ENCODE data around the gene ANGPTL2. TPM values are rescaled to one million over a fixed set of nuclear protein-coding genes. Genes with fewer than 3 reads are reported as not detected.
"Not testable (repeated sequence)": the region's sequence is repeated elsewhere in the genome, so short reads cannot be mapped to it uniquely, and the experiment has no call there.

Gene ANGPTL2
- total and polyA plus RNA-seq, 2 donors = 37.7 to 94.6 TPM

DNA sequence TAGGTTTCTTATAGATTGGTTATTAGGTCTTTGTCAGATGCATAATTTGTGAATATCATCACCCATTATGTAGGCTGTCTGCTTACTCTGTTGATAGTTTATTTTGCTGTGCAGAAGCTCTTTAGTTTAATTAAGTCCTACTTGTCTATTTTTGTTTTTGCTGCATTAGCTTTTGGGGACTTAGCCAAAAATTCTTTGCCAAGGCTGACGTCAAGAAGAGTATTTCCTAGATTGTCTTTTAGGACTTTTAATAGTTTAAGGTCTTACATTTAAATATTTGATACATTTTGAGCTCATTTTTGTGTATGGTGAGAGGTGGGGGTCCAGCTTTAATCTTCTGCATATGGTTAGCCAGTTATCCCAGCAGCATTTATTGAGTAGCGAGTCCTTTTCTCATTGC lies 24.8 kb upstream of the ANGPTL2 start:
- Histone ChIP-seq H3K36me3 (ENCODE audit: insufficient read depth) (no peaks in the 10 kb centered on the region), H3K4me1 (ENCODE audit: insufficient read depth) (no peaks in the 10 kb centered on the region), H3K4me3 (ENCODE audit: low read depth, low read length) (no peak overlapping the region), H3K27ac (ENCODE audit: low read depth) (no peak overlapping the region)
- 63% methylated on average over 2 of the region's 2 CpGs for WGBS
- DNase-seq (ENCODE audit: extremely low spot score) = no peak

DNA sequence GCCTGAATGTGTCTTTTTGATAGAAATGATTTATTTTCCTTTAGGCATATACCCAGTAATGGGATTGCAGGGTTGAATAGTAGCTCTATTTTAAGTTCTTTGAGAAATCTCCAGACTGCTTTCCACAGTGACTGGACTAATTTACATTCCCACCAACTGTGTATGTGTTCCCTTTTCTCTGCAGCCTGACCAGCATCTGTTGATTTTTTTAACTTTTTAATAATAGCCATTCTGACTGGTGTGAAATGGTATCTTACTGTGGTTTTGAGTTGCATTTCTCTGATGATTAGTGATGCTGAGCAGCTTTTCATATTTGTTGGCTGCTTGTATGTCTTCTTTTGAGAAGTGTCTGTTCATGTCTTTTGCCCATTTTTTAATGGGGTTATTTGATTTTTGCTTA lies 24.4 kb upstream of the ANGPTL2 start:
- H3K36me3 ChIP-seq (ENCODE audit: insufficient read depth); DNase-seq (ENCODE audit: extremely low spot score); H3K4me3 ChIP-seq (ENCODE audit: low read depth, low read length); H3K27ac ChIP-seq (ENCODE audit: low read depth); H3K4me1 ChIP-seq (ENCODE audit: insufficient read depth): not testable (repeated sequence)

DNA sequence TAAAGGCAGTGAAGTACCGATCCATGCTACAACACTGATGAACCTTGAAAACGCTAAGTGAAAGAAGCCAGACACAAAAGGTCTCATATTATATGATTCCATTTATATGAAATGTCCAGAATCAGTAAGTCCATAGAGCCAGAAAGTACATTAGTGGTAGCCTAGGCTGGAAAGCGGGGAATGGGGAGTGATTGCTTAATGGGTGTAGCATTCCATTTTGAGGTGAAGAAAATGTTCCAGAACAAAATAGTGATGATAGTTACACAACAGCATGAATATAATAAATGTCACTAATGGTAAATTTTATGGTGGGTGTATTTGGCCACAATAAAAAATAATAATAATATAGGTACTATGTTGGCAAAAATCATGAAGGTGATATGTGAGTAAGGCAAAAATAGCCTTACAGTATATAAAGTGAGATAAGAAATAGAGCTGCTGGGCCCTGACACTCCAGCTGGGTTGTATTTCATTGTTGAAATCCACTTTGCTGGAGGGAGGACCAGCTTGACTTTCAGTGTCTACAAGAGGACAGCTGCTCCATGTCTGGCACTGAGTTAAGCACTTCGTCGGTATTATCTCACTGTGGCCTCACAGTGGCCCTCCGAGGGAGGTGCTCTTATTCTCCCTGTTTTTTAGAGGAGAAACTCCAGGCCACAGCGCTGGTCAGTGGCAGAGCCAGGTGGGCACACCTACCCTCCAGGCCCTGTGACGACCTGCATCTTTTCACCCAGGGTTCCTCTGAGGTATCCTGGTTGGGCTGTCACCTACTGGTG lies 22.4 kb upstream of the ANGPTL2 start:
- WGBS = 66% methylated on average over 8 of the region's 8 CpGs
- H3K27ac ChIP-seq (ENCODE audit: low read depth) = no peak overlapping the region
- DNase-seq (ENCODE audit: extremely low spot score) = no peak

DNA sequence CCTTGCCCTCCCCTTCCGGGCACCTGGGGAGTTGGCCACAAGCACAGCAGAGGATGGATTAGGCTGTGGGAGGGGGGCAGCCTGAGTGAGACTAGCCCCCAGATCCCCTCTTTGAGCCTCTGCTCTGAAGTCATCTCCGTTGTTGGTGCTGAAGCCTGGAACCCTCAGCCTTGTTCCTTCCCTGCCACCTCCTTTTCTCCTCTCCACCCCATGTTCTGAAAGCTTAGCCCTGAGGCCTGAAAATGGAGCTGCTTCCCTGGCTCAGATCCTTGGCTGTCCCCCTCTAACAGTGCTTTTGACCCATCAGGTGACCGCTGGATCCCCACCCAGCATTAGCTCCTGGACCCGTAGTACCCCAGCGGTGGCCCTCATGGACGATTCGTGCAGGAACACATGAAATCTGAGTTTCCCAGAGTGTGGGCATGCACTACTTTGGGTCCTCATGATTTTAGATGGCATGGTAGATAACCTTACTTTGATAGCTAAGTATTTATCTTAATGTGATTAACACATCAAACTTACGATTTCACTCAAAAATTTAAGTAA lies 21.6 kb upstream of the ANGPTL2 start:
- whole genome bisulfite sequencing = 96% methylated on average over 8 of the region's 8 CpGs
- Histone ChIP-seq H3K4me1 (ENCODE audit: insufficient read depth) (no peaks in the 10 kb centered on the region), H3K4me3 (ENCODE audit: low read depth, low read length) (no peak overlapping the region), H3K27ac (ENCODE audit: low read depth) (no peak overlapping the region), H3K36me3 (ENCODE audit: insufficient read depth) (no peaks in the 10 kb centered on the region)
- DNase-seq (ENCODE audit: extremely low spot score) = no peak

More for the DNA sequence above, 22.4 kb upstream of the ANGPTL2 start:
- no peak overlapping the region for H3K4me3 ChIP-seq (ENCODE audit: low read depth, low read length)
- no peaks in the 10 kb centered on the region for H3K36me3 ChIP-seq (ENCODE audit: insufficient read depth)
- H3K4me1 ChIP-seq (ENCODE audit: insufficient read depth) = no peaks in the 10 kb centered on the region

DNA sequence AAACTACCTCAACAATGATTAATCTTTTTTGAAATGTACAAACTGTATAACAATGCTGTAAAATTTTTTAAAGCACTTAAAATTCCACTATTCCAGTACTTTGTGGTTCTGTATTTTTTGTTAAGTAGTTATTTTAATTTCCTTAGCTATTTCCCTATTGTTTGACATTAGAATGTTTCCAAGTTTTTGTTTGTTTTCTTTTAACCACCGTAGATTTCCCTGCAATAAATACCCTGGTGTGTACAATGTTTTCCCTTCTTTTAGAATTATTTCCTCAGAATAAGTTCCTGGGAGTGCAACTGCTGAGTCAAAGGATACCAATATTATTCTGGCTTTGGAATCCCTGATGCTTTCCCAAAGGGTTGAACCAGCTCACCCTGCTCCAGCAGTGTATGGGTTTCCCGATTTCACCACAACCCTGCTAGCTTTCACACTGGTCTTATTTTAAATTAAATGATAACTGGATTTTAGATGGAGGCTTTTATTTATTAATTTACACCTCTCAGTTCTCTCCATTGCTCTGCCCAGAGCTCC lies 20.6 kb upstream of the ANGPTL2 start:
- Histone ChIP-seq H3K36me3 (ENCODE audit: insufficient read depth) (no peaks in the 10 kb centered on the region), H3K4me1 (ENCODE audit: insufficient read depth) (no peaks in the 10 kb centered on the region), H3K4me3 (ENCODE audit: low read depth, low read length) (no peak overlapping the region), H3K27ac (ENCODE audit: low read depth) (no peak overlapping the region)
- no peak for DNase-seq (ENCODE audit: extremely low spot score)
- WGBS = 79% methylated on average over 2 of the region's 2 CpGs

DNA sequence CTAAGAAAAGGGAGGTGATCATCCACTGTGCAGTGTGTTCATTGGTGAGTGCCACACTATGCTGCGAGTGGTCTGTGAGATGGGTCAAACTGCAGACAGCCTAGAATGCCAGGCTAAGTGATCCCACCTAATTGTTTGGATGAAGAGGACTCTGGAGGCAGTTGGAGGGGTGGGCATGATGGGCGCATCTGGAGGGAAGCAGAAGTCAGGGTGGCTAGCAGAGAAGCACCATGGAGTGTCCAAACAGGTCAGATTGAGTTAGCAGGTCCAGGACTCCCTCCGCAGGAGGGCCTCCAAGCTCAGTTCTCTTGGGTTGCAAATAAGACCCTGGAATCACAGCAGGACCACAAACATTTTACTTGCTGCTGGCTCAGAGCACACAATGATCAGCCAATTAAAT lies 19.9 kb upstream of the ANGPTL2 start:
- Histone ChIP-seq H3K27ac (ENCODE audit: low read depth) (no peak overlapping the region), H3K36me3 (ENCODE audit: insufficient read depth) (no peaks in the 10 kb centered on the region), H3K4me1 (ENCODE audit: insufficient read depth) (no peaks in the 10 kb centered on the region), H3K4me3 (ENCODE audit: low read depth, low read length) (no peak overlapping the region)
- no peak for DNase-seq (ENCODE audit: extremely low spot score)
- WGBS = 98% methylated on average over 3 of the region's 3 CpGs

DNA sequence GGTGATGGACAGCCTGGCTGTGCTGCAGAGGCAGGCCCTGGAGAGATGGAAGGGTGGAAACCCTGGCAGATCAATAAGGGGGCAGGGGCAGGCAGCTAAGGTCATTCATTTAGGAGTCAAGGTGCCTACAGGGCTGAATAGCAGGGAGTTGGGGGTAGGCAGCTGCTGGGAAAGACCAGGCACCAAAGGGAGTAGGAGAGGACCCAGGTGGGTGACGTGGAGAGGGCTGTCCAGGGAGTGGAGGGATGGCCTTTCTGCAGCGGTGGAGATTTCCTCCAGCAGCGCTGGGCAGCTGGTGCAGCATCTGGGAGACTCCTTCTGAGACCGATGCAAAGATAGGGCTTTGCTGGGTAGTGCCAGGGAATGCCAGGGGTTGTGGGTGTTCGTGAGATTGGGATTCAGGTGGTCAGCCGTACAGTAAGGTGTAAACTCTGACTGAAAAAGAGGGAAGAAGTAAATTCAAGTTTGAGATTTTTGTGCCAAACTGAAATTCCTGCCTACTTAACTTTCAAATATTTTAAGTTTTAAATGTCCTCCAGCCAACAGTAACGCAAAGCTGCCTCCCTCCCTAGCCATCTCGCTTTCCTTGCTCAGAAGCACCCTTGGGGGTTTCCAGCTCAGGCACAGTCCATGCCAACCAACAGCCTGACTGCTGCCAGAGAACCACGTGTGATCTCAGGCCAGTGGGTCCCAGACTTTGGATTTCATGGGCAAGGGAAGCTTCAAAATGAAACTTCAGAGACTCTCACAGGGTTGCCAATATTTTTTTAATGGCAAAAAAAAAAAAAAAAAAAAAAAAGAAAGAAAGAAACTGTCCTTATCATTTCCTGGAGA lies 18.6 kb upstream of the ANGPTL2 start:
- no peaks in the 10 kb centered on the region for H3K4me1 ChIP-seq (ENCODE audit: insufficient read depth)
- no peak for DNase-seq (ENCODE audit: extremely low spot score)
- H3K27ac ChIP-seq (ENCODE audit: low read depth) = no peak overlapping the region
- H3K36me3 ChIP-seq (ENCODE audit: insufficient read depth) = no peaks in the 10 kb centered on the region
- 82% methylated on average over 9 of the region's 9 CpGs for WGBS
- H3K4me3 ChIP-seq (ENCODE audit: low read depth, low read length) = no peak overlapping the region

DNA sequence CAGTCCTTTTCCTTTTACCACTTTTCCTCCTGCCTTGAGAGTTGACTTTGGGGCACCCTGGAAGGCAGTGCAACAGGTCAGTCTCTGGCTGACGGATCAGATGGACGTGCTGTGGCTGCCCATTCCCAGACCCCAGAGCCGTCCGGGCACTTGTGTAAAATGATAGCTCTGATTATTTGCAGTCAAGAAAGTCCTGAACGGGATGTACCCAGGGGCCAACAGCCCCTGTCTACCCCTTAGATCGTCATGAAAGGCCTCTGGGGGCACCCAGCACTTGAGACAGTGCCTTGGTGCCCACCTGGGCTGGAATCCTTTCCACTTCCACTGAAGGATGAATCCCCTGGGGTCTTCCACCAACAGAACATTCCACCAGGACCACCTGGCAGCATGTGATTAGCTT lies 17.7 kb upstream of the ANGPTL2 start:
- DNase-seq (ENCODE audit: extremely low spot score) = no peak

DNA sequence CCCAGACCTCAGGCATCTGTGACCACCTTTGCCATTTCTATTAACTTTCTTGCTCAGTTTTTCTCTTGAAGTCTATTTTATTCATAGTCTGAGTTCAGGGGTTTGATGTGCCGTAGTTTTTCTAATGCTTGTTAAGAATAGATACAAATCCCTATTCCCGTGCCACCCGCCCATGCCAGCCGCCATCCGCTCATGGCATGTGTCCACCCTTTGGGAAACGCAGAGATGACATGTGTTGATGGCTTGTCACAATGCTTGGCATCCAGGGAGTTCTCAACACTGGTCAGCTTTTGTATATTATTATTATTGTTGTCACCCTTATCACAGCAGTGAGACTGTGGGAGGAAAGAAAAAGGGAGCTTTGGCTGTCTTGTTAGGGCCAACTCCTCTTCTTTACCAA lies 17.3 kb upstream of the ANGPTL2 start:
- Histone ChIP-seq H3K4me3 (ENCODE audit: low read depth, low read length) (no peak overlapping the region), H3K36me3 (ENCODE audit: insufficient read depth) (no peaks in the 10 kb centered on the region), H3K27ac (ENCODE audit: low read depth) (no peak overlapping the region), H3K4me1 (ENCODE audit: insufficient read depth) (no peaks in the 10 kb centered on the region)
- DNase-seq (ENCODE audit: extremely low spot score) = no peak
- WGBS = 97% methylated on average over 6 of the region's 6 CpGs

More for the DNA sequence above, 17.7 kb upstream of the ANGPTL2 start:
- 94% methylated on average over 6 of the region's 6 CpGs for WGBS
- H3K36me3 ChIP-seq (ENCODE audit: insufficient read depth) = no peaks in the 10 kb centered on the region
- H3K4me3 ChIP-seq (ENCODE audit: low read depth, low read length) = no peak overlapping the region
- H3K4me1 ChIP-seq (ENCODE audit: insufficient read depth) = no peaks in the 10 kb centered on the region
- no peak overlapping the region for H3K27ac ChIP-seq (ENCODE audit: low read depth)

DNA sequence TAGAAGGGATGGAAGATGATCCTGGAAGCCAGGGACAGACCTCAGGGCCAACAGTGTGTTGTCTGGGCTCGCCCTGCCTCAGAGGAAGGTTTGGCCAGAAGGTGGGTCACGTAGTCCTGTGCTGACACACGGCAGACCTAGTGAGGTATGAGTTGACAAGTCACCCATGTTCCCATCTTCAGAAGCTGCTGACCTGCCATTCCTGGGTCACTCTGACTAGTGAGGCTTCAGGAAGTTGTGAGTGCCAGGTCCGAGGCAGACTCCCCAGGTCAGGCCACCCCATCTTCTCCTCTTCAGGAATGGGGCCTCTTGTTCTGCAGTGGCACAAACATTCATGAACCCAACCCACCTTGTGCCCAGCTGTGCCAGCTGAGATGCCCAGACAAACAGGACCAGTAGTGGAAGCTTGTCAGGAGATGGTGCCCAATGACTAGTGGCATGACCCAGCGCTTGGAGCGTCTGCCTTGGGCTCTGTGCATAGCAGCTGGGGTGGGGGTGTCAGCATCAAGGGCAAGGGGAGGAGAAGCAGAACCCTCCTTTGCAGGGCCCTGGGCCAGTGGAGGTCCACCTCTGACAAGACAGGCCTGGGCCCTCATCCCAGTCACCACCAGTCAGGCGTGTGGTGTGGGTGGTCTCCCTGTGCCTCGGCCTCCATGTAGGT lies 16.8 kb upstream of the ANGPTL2 start:
- no peak overlapping the region for H3K4me3 ChIP-seq (ENCODE audit: low read depth, low read length)
- no peak overlapping the region for H3K27ac ChIP-seq (ENCODE audit: low read depth)
- H3K4me1 ChIP-seq (ENCODE audit: insufficient read depth) = no peaks in the 10 kb centered on the region
- WGBS = 96% methylated on average over 8 of the region's 8 CpGs
- DNase-seq (ENCODE audit: extremely low spot score) = no peak
- no peaks in the 10 kb centered on the region for H3K36me3 ChIP-seq (ENCODE audit: insufficient read depth)

DNA sequence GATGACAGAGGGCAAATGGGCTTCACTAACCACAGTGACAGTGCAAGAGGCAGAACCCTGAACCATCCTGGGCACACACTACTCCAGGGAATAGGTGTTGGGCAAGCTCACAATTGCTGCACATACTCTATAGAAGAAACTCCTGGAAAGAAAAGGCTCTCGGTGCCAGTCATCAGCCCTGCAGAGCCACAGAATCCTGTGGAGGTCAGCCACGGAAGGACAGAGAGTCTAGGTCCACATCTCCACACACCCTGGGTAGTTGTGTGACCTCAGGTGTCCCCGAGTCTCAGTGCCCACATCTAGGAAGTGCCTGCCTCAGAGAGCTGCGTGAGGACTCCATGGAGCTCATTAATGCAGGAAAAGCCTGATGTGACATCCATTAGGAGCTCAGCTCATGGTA lies 16.0 kb upstream of the ANGPTL2 start:
- 96% methylated on average over 4 of the region's 4 CpGs for WGBS
- no peak overlapping the region for H3K27ac ChIP-seq (ENCODE audit: low read depth)
- H3K4me3 ChIP-seq (ENCODE audit: low read depth, low read length) = no peak overlapping the region
- H3K4me1 ChIP-seq (ENCODE audit: insufficient read depth) = no peaks in the 10 kb centered on the region
- no peaks in the 10 kb centered on the region for H3K36me3 ChIP-seq (ENCODE audit: insufficient read depth)
- no peak for DNase-seq (ENCODE audit: extremely low spot score)

DNA sequence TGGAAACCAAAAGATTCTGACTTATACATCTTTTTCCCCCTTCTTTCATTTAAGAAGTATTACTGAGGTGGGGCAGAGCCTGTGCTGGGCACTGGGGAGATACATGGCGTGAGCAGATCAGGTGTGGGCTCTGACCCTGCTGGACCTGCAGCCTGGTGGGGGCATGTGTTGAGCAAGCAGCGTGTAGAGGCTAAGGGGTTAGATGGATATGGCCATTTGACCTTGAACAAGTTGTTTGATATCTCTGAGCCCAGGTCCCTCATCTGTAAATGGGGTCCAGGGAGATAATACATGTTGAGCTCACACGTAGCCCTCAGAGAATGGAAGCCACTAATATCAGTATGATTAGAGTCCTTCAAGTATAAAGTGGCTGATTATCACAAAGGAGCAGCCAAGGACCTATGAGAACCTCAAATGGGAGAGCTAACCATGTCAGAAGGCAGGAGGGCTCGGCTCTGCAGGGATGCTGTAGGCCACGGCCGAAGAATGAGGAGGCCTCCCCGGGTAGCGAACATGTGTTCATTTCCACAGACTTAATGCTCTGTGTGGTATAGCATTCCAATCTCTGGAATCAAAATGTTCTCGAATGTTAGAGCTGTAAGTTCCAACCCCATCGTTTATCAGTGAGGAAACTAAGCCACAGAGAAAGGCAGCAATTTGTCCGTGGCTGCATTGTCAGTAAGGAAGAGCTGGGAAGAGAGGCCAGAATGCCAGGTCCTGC lies 15.4 kb upstream of the ANGPTL2 start:
- Histone ChIP-seq H3K4me1 (ENCODE audit: insufficient read depth) (no peaks in the 10 kb centered on the region), H3K4me3 (ENCODE audit: low read depth, low read length) (no peak overlapping the region), H3K27ac (ENCODE audit: low read depth) (no peak overlapping the region), H3K36me3 (ENCODE audit: insufficient read depth) (no peaks in the 10 kb centered on the region)
- WGBS = 92% methylated on average over 11 of the region's 11 CpGs
- no peak for DNase-seq (ENCODE audit: extremely low spot score)
